Parietal lobe (tissue), 2 donors: Measurements from ENCODE around the gene ATP7A. TPM values are rescaled to one million over a fixed set of nuclear protein-coding genes. Genes with fewer than 3 reads are reported as not detected.

Experiments
- small RNA-seq: library from RNA; depleted of rRNA; stranded (forward); fragments of <200 nt; gene quantifications from one replicate; pipeline ENCODE3, GENCODE V24; 2014; ENCODE audit warnings: low replicate concordance
- total RNA-seq: library from RNA; depleted of rRNA; stranded (reverse); fragments of >200 nt; gene quantifications from one replicate; pipeline ENCODE4 v1.2.3, GENCODE V29; 2014

ATP7A gene
- 21.0 TPM for total RNA-seq

GRCh38 chrX:77910108-77910840 lies at the start of gene ATP7A:
ATP7A (plus strand) TSS chrX:77910693; CDS start chrX:77971642, 60,949 bp downstream.

GRCh38 chrX:77894921-77895886 lies 15.3 kb upstream of the ATP7A start, which contains the start of gene MAGT1:
MAGT1 (minus strand) TSS chrX:77895435; CDS start chrX:77895410, 25 bp downstream.

GRCh38 chrX:77899081-77899828 lies 11.2 kb upstream of the ATP7A start, which contains the start of gene COX7B:
COX7B (plus strand) TSS chrX:77899468; CDS start chrX:77899554, 86 bp downstream.

GRCh38 chrX:77969538-77969937 lies 59.0 kb downstream of the ATP7A start, which contains the start of gene PGAM4:
PGAM4 (minus strand) TSS chrX:77969638; CDS start chrX:77969638, 0 bp downstream.

Small RNA genes within 50 kb of the gene (small RNA-seq; reads per million reads assigned to genes)
- gene RN7SL460P = not detected

Other genes with a start within 250 kb of the ATP7A start
- gene ATRX, start 124.5 kb upstream of the ATP7A start, total RNA-seq = 356 TPM
- 14.7 TPM for gene MAGT1, start 15.3 kb upstream of the ATP7A start, total RNA-seq
- 128 TPM for gene COX7B, start 11.2 kb upstream of the ATP7A start, total RNA-seq
- gene PGAM4, start 58.9 kb downstream of the ATP7A start, total RNA-seq = not detected
- gene PGK1, start 193.6 kb downstream of the ATP7A start, total RNA-seq = 73.2 TPM
- 32.6 TPM for gene TAF9B, start 229.0 kb downstream of the ATP7A start, total RNA-seq